HG03095 (cell line): ENCODE measurements around the gene SNTG2.

Experiments
- ATAC-seq: cut with Tn5 transposase; IDR thresholded peaks from one replicate; pipeline ENCODE4 v1.9.1; 2021; ENCODE audit warnings: moderate library complexity; ENCODE audit not compliant: unreplicated experiment

SNTG2 gene

GRCh38 chr2:1265454-1265853, 314.8 kb downstream of the SNTG2 start:
- no peak for ATAC-seq

GRCh38 chr2:1266351-1266750, 315.7 kb downstream of the SNTG2 start:
- no peak for ATAC-seq

- ATAC-seq, result no peak
Observed at GRCh38 chr2:1268034-1268433, 317.4 kb downstream of the SNTG2 start.

DNA sequence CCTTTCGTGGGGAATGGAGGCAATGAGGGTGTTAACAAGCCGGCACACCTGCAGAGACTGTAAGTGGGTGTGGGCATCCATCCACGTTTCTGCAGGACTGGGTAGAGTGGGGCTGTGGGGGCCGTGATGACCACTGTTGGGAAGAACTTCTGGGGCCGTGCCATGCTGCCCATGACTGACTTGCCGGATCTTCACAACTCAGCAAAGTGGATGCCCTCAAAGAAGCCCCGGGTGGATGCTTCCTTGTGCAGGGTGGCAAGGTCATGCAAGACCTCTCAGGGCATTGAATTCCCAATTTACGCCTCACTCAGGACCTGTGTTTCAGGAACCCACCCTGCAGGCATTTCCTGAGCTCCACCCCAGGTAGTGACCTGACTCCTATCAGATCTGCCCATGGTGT, 319.2 kb downstream of the SNTG2 start:
- ATAC-seq, result no peak

GRCh38 chr2:1272835-1273234, 322.2 kb downstream of the SNTG2 start:
- no peak for ATAC-seq

- no peak for ATAC-seq
Observed at GRCh38 chr2:1277634-1278033, 327.0 kb downstream of the SNTG2 start.

- no peak for ATAC-seq
Observed at GRCh38 chr2:1278125-1278524, 327.5 kb downstream of the SNTG2 start.

GRCh38 chr2:1278861-1279260, 328.2 kb downstream of the SNTG2 start:
- ATAC-seq, result no peak

DNA sequence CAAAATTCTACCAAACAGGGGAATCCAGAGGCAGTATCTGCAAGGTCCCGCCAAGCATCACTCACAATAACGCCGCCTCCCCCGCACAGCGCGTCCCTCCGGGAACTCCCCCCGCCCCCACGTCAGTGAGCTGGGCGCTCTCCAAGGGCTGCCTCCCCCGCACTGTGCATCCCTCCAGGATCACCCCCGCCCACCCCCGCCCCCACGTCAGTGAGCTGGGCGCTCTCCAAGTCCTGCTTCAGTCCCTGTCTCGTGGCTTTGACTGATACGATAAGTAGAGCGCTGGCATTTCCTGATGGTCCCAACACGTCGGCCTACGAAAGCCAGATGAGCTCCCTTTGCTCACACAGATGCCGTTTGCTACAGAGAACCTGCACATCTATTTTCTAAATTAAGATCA, 331.9 kb downstream of the SNTG2 start:
- no peak for ATAC-seq

- ATAC-seq, result no peak
Observed at GRCh38 chr2:1283020-1283801, 332.6 kb downstream of the SNTG2 start.

GRCh38 chr2:1283871-1284270, 333.2 kb downstream of the SNTG2 start:
- ATAC-seq, result no peak

DNA sequence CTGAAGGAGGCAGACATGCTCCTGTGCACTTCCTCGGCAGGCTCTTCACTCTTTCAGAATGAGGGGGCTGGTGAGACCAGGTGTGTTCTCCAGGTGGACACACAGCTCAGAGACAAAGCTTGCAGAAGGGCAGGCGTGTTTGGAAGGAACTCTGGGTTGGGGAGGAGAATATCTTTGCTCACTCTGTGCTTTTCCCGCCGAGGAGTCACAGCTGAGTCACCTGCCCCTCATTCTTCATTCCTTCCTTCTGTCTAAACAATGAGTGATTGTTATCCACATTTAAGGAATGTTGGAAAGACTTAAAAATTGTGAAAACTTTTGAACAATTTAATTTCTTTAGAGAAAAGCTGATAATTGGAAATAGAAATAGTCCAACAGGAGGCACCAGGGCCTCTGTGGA, 336.3 kb downstream of the SNTG2 start:
- no peak for ATAC-seq

DNA sequence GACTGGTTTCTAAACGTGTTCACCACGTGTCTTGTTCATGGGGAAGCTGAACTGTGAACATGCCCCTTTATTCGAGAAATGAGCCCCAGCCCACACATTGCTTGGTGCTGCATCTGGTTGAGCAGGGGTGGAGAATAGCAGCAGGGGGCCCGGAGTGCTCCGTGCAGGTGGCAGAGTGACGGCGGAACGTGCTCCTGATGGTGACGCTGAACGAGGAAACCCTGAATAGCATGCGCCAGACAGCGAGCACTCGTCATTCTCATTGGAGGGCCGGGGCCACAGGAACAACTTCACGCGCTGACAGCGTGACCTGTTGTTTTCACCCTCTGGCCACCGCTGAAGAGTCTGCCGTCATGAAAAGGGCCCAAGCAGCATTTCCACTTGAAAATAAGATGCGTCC, 336.8 kb downstream of the SNTG2 start:
- ATAC-seq, result no peak

DNA sequence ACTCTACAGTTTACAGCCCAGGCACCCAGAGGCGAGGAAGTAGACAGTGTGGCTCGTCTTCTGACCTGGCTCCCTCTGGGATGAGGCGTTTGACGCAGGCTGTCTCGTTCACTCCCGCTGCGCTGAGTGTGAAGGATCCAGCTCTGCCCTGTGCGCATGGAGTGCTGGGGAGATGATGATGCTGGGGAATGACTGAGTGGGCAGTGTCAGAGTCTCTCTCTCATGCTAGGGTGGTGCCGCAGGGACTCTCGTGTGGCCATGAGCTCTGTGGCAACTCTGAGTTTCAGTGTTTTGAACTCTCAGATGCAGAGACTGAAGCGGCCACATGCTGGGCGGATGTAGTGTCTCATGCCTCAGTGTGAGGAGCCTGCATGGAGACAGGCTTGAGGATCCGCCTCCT, 344.3 kb downstream of the SNTG2 start:
- ATAC-seq, result no peak

DNA sequence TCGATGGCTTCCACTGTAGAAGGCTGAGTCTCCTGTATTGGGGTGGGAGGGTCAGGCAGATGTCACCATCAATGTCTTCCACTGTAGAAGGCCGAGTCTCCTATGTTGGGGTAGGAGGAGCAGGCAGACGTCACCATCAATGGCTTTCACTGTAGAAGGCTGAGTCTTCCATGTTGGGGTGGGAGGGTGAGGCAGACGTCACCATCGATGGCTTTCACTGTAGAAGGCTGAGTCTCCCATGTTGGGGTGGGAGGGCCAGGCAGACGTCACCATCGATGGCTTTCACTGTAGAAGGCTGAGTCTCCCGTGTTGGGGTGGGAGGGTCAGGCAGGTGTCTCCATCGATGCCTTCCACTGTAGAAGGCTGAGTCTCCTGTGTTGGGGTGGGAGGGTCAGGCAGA, 345.1 kb downstream of the SNTG2 start:
- ATAC-seq, result no peak

DNA sequence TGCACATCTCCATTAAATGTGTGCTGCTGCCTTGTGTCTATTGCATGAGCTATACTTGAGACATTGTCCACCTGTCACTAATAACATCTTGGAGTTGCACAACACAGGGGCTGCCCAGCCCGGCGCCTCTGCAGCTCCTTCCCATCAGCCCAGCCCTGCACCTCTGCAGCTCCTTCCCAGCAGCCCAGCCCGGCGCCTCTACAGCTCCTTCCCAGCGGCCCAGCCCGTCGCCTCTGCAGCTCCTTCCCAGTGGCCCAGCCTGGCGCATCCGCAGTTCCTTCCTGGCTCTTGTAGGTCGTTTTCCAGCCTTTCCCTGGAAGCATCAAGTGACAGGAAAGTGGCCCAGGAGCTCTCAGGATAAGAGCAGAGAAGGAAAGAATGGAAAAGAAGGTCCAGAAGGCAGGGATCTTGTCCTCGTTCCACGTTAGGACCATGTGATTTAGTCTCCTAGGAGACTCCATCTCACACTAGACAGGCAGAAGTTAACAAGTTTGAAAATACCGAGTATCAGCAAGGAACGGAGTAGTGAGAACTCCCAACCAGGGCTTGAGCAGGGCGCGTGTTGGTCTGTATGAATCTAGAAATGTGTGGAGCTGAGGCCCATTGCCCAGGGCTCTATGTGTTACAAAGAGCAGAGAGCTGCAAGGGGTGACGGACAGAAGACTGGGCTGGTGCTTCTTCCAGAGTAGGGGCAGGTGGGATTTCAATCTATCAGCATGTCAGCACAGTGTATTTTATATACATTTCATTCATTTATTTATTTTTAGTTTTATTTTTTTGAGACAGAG, 346.9 kb downstream of the SNTG2 start:
- ATAC-seq, result no peak

DNA sequence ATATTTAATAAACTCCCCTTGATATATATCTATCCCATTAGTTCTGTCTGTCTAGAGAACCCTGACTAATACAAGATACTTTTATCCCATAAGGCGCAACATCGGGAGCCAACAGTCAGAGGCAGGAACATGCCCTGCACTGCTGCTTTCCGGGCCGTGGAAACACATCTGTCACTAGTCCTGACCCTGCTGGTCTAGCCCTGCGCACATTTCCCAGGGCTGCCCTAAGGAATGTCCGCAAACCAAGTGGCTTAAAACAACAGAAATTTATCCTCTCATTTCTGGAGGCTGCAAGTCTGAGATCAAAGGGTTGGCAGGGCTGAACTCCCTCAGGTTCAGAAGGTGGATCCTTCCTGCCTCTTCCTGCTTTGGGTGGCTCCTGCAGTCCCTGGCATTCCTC, 348.4 kb downstream of the SNTG2 start:
- no peak for ATAC-seq

- ATAC-seq, result no peak
Observed at GRCh38 chr2:1300284-1300683, 349.6 kb downstream of the SNTG2 start.

DNA sequence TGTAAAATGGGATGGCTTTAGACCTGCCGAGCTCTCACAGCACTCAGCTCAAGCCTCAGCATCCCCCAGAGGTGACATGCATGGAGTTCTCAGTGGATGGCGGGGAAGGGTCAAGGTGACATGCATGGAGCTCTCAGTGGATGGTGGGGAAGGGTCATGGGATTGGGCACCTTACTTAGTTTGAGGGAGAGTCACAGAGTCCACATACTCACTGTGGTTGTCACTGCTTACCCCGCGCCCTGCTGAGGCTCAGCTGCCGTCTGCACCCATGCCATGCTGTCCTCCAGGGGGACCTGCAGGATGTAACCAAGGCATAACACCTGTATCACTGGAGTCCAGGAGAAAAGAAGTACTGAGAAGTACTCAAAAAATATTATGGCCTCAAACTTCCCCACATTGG, 350.4 kb downstream of the SNTG2 start:
- no peak for ATAC-seq

GRCh38 chr2:1305342-1306013, 354.8 kb downstream of the SNTG2 start:
- ATAC-seq, result no peak

DNA sequence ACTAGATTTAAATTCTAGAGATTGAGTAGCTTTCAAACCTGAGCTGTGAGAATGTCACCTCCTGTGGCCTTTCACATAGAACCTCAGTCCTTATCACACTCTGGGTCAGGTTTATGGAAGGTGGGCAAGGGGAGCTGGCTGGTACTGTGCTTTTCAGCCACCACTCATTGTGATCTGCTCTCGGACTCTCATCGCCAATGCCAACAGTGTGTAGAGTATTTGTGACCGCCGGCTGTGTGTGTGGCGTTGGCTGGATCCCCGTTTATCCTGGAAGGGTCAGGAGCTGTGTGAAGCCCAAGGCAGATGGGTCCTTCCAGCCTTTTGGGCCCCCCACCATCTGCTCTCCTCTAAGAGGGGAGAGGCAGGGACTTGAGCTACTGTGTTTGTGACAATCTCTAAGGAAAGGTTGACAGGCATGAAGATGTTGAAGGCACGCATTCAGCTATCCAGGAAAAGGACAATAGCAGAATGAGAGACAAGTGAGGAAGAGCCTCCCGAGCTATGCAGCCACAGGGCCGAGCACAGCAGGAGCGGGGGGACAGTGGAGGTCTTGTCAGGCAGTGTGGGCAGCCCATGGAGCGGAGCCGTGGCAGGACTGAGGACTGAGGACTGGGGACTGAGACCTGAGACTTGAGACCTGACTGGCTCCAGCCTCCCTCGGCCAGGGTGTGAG, 355.5 kb downstream of the SNTG2 start:
- no peak for ATAC-seq
